GM12878 (cell line): ENCODE measurements around the gene ANKMY1. TPM values are rescaled to one million over a fixed set of nuclear protein-coding genes. Genes with fewer than 3 reads are reported as not detected.

Experiments used
- ATAC-seq: fragments of 200-7000 bp; cut with Tn5 transposase; 3 replicates; pipeline ENCODE4 v1.9.1; 2020; ENCODE audit warnings: mild to moderate bottlenecking, moderate library complexity
- BruUV-seq: library from RNA; stranded (reverse); fragments of 400-500 nt; replicated peaks from 2 replicates; lab custom pipeline; 2021; lab: Mats Ljungman, UMichigan
- CTCF ChIA-PET: fragments of 300-600 bp; sonication (Branson Sonifier 250); formaldehyde crosslinking; extraction: SDS; loops from one replicate; lab custom pipeline; 2021; ENCODE audit warnings: inconsistent platforms; lab: Yijun Ruan, JAX
- POLR2A ChIA-PET: fragments of 350-600 bp; formaldehyde crosslinking; extraction: SDS; loops from one replicate; lab custom pipeline; 2021; ENCODE audit warnings: inconsistent platforms; lab: Charles Lee
- RAD21 ChIA-PET: fragments of 300-600 bp; sonication (Branson Sonifier 250); formaldehyde crosslinking; loops from one replicate; lab custom pipeline; 2023; ENCODE audit warnings: antibody characterized with exemption; ENCODE audit not compliant: unreplicated experiment; lab: Charles Lee
- SMC1A ChIA-PET: fragments of 300-600 bp; sonication (Branson Sonifier 250); formaldehyde crosslinking; loops from one replicate; lab custom pipeline; 2023; ENCODE audit not compliant: unreplicated experiment, uncharacterized antibody; lab: Charles Lee
- DNase-seq: peaks from one replicate; pipeline ENCODE4 v3.0.0-alpha.2; 2011; ENCODE audit warnings: low read depth, low spot score
- FAIRE-seq: peaks from 3 replicates; lab custom pipeline; 2011; peaks lifted over from hg19 to GRCh38; lab: Jason Lieb, UNC
- H2AFZ ChIP-seq: 2 replicates; pipeline ENCODE4 v1.6.0; 2011; ENCODE audit warnings: low read depth, low read length, control low read depth; ENCODE audit not compliant: control insufficient read depth
- H3K27ac ChIP-seq: 2 replicates; pipeline ENCODE4 v1.5.1; 2011; ENCODE audit warnings: control low read depth; ENCODE audit not compliant: control insufficient read depth, insufficient read depth
- H3K27me3 ChIP-seq, 2 experiments: replicated peaks in 1 of 2; 2 replicates each; pipeline versions ENCODE4 v1.6.0 to v1.6.1; 2011; ENCODE audit warnings: low read length in 1 of 2; ENCODE audit not compliant: control insufficient read depth in 2 of 2, insufficient read depth in 2 of 2
- H3K36me3 ChIP-seq, 2 experiments: 2 replicates each; pipeline ENCODE4 v1.5.1; 2011; ENCODE audit warnings: low read length in 1 of 2; ENCODE audit not compliant: control insufficient read depth in 2 of 2, insufficient read depth in 2 of 2
- H3K4me1 ChIP-seq: 2 replicates; pipeline ENCODE4 v1.6.1; 2011; ENCODE audit warnings: mild to moderate bottlenecking, low read length, moderate library complexity, mixed read lengths; ENCODE audit not compliant: control insufficient read depth, insufficient read depth
- H3K4me2 ChIP-seq: 2 replicates; pipeline ENCODE4 v1.6.0; 2011; ENCODE audit warnings: control low read depth; ENCODE audit not compliant: control insufficient read depth, insufficient read depth
- H3K4me3 ChIP-seq: fragments of 200-600 bp; sonication (generic); 2 replicates; pipeline ENCODE4 v1.5.1; 2016
- H3K79me2 ChIP-seq: 2 replicates; pipeline ENCODE4 v1.6.0; 2011; ENCODE audit warnings: low read length; ENCODE audit not compliant: control insufficient read depth, insufficient read depth
- H3K9ac ChIP-seq: 2 replicates; pipeline ENCODE4 v1.8.0; 2011; ENCODE audit warnings: low read length, control low read depth, mixed read lengths; ENCODE audit not compliant: control insufficient read depth, insufficient read depth
- H3K9me3 ChIP-seq: replicated peaks from 3 replicates; pipeline ENCODE4 v1.5.1; 2011; ENCODE audit warnings: mild to moderate bottlenecking, low read length; ENCODE audit not compliant: control insufficient read depth, insufficient read depth
- H4K20me1 ChIP-seq: 2 replicates; pipeline ENCODE4 v1.6.0; 2011; ENCODE audit not compliant: control insufficient read depth, insufficient read depth
- CREM ChIP-seq: IDR thresholded peaks from 2 replicates; pipeline ENCODE4 v1.6.1; 2014; ENCODE audit warnings: antibody characterized with exemption, low read depth
- CTCF ChIP-seq, 3 experiments: IDR thresholded peaks in 2 of 3; conservative IDR thresholded peaks in 1 of 3; 2 replicates each; pipeline ENCODE4 v1.5.1; 2011; ENCODE audit warnings: low read depth in 3 of 3, low read length in 3 of 3, mild to moderate bottlenecking in 3 of 3, control low read depth in 2 of 3, moderate library complexity in 2 of 3, inconsistent platforms in 1 of 3, mixed read lengths in 1 of 3; ENCODE audit not compliant: control insufficient read depth in 2 of 3, insufficient read depth in 1 of 3; ENCODE audit errors: extremely low read depth in 1 of 3
- E2F4 ChIP-seq: IDR thresholded peaks from 2 replicates; pipeline ENCODE4 v1.6.1; 2012; ENCODE audit warnings: low read depth, low read length, improper control_type of control experiment
- FOXM1 ChIP-seq: IDR thresholded peaks from 2 replicates; pipeline ENCODE4 v1.6.1; 2012; ENCODE audit warnings: low read depth, mild to moderate bottlenecking, inconsistent platforms, low read length, moderate library complexity
- IKZF2 ChIP-seq, 2 experiments: fragments of 450-650 bp; IDR thresholded peaks; 2 replicates each; pipeline ENCODE4 v1.6.1; 2017; ENCODE audit warnings: mild to moderate bottlenecking in 2 of 2, moderate library complexity in 2 of 2
- NFXL1 ChIP-seq: fragments of 450-650 bp; IDR thresholded peaks from 2 replicates; pipeline ENCODE4 v1.6.1; 2017; ENCODE audit warnings: antibody characterized with exemption, mild to moderate bottlenecking, borderline replicate concordance
- RUNX3 ChIP-seq: IDR thresholded peaks from 2 replicates; pipeline ENCODE4 v1.6.1; 2012; ENCODE audit warnings: low read length, inconsistent platforms
- SMAD1 ChIP-seq: fragments of 450-650 bp; IDR thresholded peaks from 2 replicates; pipeline ENCODE4 v1.6.1; 2018; ENCODE audit warnings: mild to moderate bottlenecking, low read depth; ENCODE audit not compliant: partially characterized antibody
- YBX1 ChIP-seq: fragments of 450-650 bp; IDR thresholded peaks from 2 replicates; pipeline ENCODE4 v1.6.1; 2016; ENCODE audit warnings: antibody characterized with exemption
- ZBED1 ChIP-seq: IDR thresholded peaks from 2 replicates; pipeline ENCODE4 v1.6.1; 2016; ENCODE audit warnings: borderline replicate concordance
- ZBTB40 ChIP-seq: fragments of 450-650 bp; IDR thresholded peaks from 2 replicates; pipeline ENCODE4 v1.6.1; 2016; ENCODE audit warnings: mild to moderate bottlenecking, moderate library complexity, borderline replicate concordance
- ZNF687 ChIP-seq: fragments of 450-650 bp; IDR thresholded peaks from 2 replicates; pipeline ENCODE4 v1.6.1; 2017; ENCODE audit warnings: mild to moderate bottlenecking, moderate library complexity
- WGBS: methylation state at CpG from one replicate; pipeline ENCODE4 v1.1.6; 2016; ENCODE audit warnings: low lambda C conversion rate; ENCODE audit not compliant: insufficient replicate concordance, insufficient coverage; ENCODE audit errors: missing lambda C conversion rate; 5-methylcytosine and 5-hydroxymethylcytosine counted together
- in situ Hi-C: fragments of 300-500 bp; cut with MboI; formaldehyde crosslinking; loops from 9 replicates; pipeline ENCODE4 v1.14.3; 2018; ENCODE audit warnings: mixed read lengths
- intact Hi-C: fragments of 100-400 bp; cut with micrococcal nuclease; formaldehyde crosslinking; loops from one replicate; pipeline ENCODE4 v1.14.2; 2022; ENCODE audit not compliant: unreplicated experiment
- polyA plus RNA-seq, 11 experiments: library from polyadenylated mRNA; depleted of rRNA in 4 of 11; unstranded in 6 of 11; stranded (reverse) in 5 of 11; fragments of >200 nt; fragmentation: Nextera tagmentation in 4 of 11; fragmentation: Illumina TruSeq in 1 of 11; extraction: Ambion mirVana in 4 of 11; extraction: Trizol in 1 of 11; gene quantifications; 1 replicate in 1 of 11; 2 replicates in 10 of 11; pipeline versions ENCODE4 v1.2.1 to v1.2.3, GENCODE V29; 2011 to 2016; ENCODE audit warnings: inconsistent platforms in 2 of 11, missing spikeins in 2 of 11, low read depth in 1 of 11
- total RNA-seq, 4 experiments: library from RNA; depleted of rRNA in 3 of 4; stranded (reverse); fragments of >200 nt in 3 of 4; fragmentation: Illumina TruSeq in 1 of 4; extraction: Trizol in 1 of 4; gene quantifications; 2 replicates each; pipeline versions ENCODE4 v1.2.1 to v1.2.3, GENCODE V29; 2013 to 2021

The ANKMY1 gene
- total and polyA plus RNA-seq, 10 of the 15 experiments (the other 5 are each of a cell fraction or from before 2014, with no cell fraction given), result 1.1 to 15.3 (median 11.1) TPM

GRCh38 chr2:240573071-240573515 is 15.3 kb upstream of the ANKMY1 start:
- Histone ChIP-seq H3K9me3 (no peaks in the 10 kb centered on the region), H4K20me1 (no peaks in the 10 kb centered on the region; the same call in 1 of the 2 replicates), H3K27ac (no peak overlapping the region), H3K4me3 (no peak overlapping the region), H3K79me2 (peaks cover 17% of the 10 kb centered on the region), H3K4me2 (no peak overlapping the region), H2AFZ (no peak overlapping the region), H3K9ac (no peak overlapping the region), H3K36me3 (peaks cover 0 to 7% of the 10 kb centered on the region in 2 experiments; a peak in 3 of 4 replicates), H3K27me3 (no peaks in the 10 kb centered on the region), H3K4me1 (peaks cover 12% of the 10 kb centered on the region)
- DNase-seq (no peak), FAIRE-seq (no peak), ATAC-seq (no peak)
- intact Hi-C loops (no loop called here), in situ Hi-C loops (no loop called here)
- WGBS, result 85% methylated on average over 20 of the region's 20 CpGs
- SMC1A ChIA-PET, result no interaction called here
- RAD21 ChIA-PET, result no interaction called here
- CTCF ChIA-PET, result interaction anchor here (0.6 to 1.4 kb wide), 2 partner anchors 12 kb away, joined by 3 read pairs; no protein-coding TSS in a partner anchor
- no peak for TF ChIP-seq IKZF2 (IDR thresholded peaks at IDR 0.05)
- no peak for TF ChIP-seq ZNF687
- TF ChIP-seq E2F4, result no peak
- TF ChIP-seq ZBED1, result no peak
- TF ChIP-seq RUNX3, result no peak
- no peak for TF ChIP-seq ZBTB40
- TF ChIP-seq CREM, result no peak
- no peak for TF ChIP-seq SMAD1
- no peak for TF ChIP-seq NFXL1
- TF ChIP-seq YBX1, result no peak
- no peak for TF ChIP-seq FOXM1
- no peak for TF ChIP-seq CTCF (IDR thresholded peaks at IDR 0.05 in 2 of 3, conservative IDR thresholded peaks at IDR 0.05 in 1 of 3; ENCODE audit: control insufficient read depth in 2 of 3, extremely low read depth in 1 of 3, insufficient read depth in 1 of 3, low read depth in 3 of 3, low read length in 3 of 3)
- POLR2A ChIA-PET, result interaction anchor here (0.6 kb wide), 1 partner anchor 47 kb away, joined by 3 read pairs; no protein-coding TSS in a partner anchor
- no TSS peak for BruUV-seq
